GM23338 (cell line): ENCODE results near the gene OR1D5. TPM values are rescaled to one million over a fixed set of nuclear protein-coding genes. Genes with fewer than 3 reads are reported as not detected.

Source experiments
- CREB1 ChIP-seq: fragments of 250-450 bp; sonication (Bioruptor Pico); IDR thresholded peaks from 2 replicates; pipeline ENCODE4 v1.5.0; 2020; ENCODE audit warnings: low read depth, mild to moderate bottlenecking, moderate library complexity
- EZH2 ChIP-seq: fragments of 200-600 bp; sonication (generic); IDR thresholded peaks from one replicate; pipeline ENCODE4 v1.8.0; 2017; ENCODE audit warnings: antibody characterized with exemption, mild to moderate bottlenecking, low read depth; ENCODE audit not compliant: unreplicated experiment
- EZH2phosphoT487 ChIP-seq: fragments of 200-600 bp; sonication (generic); IDR thresholded peaks from one replicate; pipeline ENCODE4 v1.8.1; 2018; ENCODE audit warnings: antibody characterized with exemption; ENCODE audit not compliant: unreplicated experiment
- JUNB ChIP-seq: IDR thresholded peaks from one replicate; pipeline ENCODE4 v1.6.1; 2016; ENCODE audit warnings: antibody characterized with exemption; ENCODE audit not compliant: unreplicated experiment
- NANOG ChIP-seq: IDR thresholded peaks from 2 replicates; pipeline ENCODE4 v1.6.1; 2016; ENCODE audit warnings: antibody characterized with exemption, borderline replicate concordance
- POLR2AphosphoS5 ChIP-seq: IDR thresholded peaks from 2 replicates; pipeline ENCODE4 v1.6.1; 2016; ENCODE audit warnings: antibody characterized with exemption, low read depth
- STAT1 ChIP-seq: IDR thresholded peaks from one replicate; pipeline ENCODE4 v1.6.1; 2016; ENCODE audit warnings: antibody characterized with exemption; ENCODE audit not compliant: unreplicated experiment
- ZNF114 ChIP-seq: fragments of 250-450 bp; sonication (Bioruptor Pico); IDR thresholded peaks from 2 replicates; pipeline ENCODE4 v1.5.0; 2020; ENCODE audit warnings: mild to moderate bottlenecking, moderate library complexity
- ZNF331 ChIP-seq: fragments of 250-450 bp; sonication (Bioruptor Pico); IDR thresholded peaks from 2 replicates; pipeline ENCODE4 v1.5.0; 2020; ENCODE audit warnings: low read depth, mild to moderate bottlenecking, moderate library complexity
- polyA plus RNA-seq: library from polyadenylated mRNA; unstranded; fragments of >200 nt; fragmentation: Nextera tagmentation; extraction: Ambion mirVana; gene quantifications from 2 replicates; pipeline ENCODE4 v1.2.1, GENCODE V29; 2016
- total RNA-seq: library from RNA; depleted of rRNA; stranded (reverse); fragments of >200 nt; shearing (Covaris generic); gene quantifications from 2 replicates; pipeline ENCODE4 v1.2.3, GENCODE V29; 2014
- TF ChIP-seq, protein P1 (sequence below): fragments of 250-450 bp; sonication (Bioruptor Pico); IDR thresholded peaks from 2 replicates; pipeline ENCODE4 v1.5.0; 2020; ENCODE audit warnings: mild to moderate bottlenecking, moderate library complexity
- TF ChIP-seq, protein P2 (sequence below): IDR thresholded peaks from 2 replicates; pipeline ENCODE4 v1.6.1; 2016; ENCODE audit warnings: antibody characterized with exemption
- TF ChIP-seq, protein P3 (sequence below): IDR thresholded peaks from one replicate; pipeline ENCODE4 v1.6.1; 2018; ENCODE audit warnings: antibody characterized with exemption; ENCODE audit not compliant: unreplicated experiment

The OR1D5 gene
- total and polyA plus RNA-seq, 2 experiments from 2014 or later, result not detected

DNA sequence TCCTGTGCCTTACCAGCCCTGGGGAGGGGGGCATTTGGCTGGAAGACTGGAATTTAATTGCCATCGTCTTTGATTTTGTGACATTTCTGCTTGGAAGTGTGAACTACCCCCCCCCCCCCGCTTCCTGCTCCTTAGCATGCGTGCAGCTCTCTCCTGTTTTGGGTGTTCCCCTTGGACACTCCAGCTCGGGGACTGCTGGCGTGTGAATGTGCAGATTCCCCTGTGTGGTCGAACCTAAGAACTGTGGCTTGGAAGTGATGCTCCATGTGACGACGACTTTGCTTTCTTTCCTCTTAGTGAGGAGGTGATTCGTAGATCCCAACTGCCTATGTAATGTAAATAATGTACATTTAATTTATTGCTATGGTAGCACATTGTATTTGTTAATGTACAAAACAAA is 26.1 kb downstream of the OR1D5 start (continued):
- TF ChIP-seq, protein P1, sequence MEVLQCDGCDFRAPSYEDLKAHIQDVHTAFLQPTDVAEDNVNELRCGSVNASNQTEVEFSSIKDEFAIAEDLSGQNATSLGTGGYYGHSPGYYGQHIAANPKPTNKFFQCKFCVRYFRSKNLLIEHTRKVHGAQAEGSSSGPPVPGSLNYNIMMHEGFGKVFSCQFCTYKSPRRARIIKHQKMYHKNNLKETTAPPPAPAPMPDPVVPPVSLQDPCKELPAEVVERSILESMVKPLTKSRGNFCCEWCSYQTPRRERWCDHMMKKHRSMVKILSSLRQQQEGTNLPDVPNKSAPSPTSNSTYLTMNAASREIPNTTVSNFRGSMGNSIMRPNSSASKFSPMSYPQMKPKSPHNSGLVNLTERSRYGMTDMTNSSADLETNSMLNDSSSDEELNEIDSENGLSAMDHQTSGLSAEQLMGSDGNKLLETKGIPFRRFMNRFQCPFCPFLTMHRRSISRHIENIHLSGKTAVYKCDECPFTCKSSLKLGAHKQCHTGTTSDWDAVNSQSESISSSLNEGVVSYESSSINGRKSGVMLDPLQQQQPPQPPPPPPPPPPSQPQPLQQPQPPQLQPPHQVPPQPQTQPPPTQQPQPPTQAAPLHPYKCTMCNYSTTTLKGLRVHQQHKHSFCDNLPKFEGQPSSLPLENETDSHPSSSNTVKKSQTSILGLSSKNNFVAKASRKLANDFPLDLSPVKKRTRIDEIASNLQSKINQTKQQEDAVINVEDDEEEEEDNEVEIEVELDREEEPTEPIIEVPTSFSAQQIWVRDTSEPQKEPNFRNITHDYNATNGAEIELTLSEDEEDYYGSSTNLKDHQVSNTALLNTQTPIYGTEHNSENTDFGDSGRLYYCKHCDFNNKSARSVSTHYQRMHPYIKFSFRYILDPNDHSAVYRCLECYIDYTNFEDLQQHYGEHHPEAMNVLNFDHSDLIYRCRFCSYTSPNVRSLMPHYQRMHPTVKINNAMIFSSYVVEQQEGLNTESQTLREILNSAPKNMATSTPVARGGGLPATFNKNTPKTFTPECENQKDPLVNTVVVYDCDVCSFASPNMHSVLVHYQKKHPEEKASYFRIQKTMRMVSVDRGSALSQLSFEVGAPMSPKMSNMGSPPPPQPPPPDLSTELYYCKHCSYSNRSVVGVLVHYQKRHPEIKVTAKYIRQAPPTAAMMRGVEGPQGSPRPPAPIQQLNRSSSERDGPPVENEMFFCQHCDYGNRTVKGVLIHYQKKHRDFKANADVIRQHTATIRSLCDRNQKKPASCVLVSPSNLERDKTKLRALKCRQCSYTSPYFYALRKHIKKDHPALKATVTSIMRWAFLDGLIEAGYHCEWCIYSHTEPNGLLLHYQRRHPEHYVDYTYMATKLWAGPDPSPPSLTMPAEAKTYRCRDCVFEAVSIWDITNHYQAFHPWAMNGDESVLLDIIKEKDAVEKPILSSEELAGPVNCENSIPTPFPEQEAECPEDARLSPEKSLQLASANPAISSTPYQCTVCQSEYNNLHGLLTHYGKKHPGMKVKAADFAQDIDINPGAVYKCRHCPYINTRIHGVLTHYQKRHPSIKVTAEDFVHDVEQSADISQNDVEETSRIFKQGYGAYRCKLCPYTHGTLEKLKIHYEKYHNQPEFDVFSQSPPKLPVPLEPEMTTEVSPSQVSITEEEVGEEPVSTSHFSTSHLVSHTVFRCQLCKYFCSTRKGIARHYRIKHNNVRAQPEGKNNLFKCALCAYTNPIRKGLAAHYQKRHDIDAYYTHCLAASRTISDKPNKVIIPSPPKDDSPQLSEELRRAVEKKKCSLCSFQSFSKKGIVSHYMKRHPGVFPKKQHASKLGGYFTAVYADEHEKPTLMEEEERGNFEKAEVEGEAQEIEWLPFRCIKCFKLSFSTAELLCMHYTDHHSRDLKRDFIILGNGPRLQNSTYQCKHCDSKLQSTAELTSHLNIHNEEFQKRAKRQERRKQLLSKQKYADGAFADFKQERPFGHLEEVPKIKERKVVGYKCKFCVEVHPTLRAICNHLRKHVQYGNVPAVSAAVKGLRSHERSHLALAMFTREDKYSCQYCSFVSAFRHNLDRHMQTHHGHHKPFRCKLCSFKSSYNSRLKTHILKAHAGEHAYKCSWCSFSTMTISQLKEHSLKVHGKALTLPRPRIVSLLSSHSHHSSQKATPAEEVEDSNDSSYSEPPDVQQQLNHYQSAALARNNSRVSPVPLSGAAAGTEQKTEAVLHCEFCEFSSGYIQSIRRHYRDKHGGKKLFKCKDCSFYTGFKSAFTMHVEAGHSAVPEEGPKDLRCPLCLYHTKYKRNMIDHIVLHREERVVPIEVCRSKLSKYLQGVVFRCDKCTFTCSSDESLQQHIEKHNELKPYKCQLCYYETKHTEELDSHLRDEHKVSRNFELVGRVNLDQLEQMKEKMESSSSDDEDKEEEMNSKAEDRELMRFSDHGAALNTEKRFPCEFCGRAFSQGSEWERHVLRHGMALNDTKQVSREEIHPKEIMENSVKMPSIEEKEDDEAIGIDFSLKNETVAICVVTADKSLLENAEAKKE (CRISPR knock-in tag), result no peak
- no peak for TF ChIP-seq EZH2
- no peak for TF ChIP-seq JUNB
- no peak for TF ChIP-seq CREB1 (CRISPR knock-in tag)
- TF ChIP-seq, protein P2, sequence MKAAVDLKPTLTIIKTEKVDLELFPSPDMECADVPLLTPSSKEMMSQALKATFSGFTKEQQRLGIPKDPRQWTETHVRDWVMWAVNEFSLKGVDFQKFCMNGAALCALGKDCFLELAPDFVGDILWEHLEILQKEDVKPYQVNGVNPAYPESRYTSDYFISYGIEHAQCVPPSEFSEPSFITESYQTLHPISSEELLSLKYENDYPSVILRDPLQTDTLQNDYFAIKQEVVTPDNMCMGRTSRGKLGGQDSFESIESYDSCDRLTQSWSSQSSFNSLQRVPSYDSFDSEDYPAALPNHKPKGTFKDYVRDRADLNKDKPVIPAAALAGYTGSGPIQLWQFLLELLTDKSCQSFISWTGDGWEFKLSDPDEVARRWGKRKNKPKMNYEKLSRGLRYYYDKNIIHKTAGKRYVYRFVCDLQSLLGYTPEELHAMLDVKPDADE, result no peak
- TF ChIP-seq ZNF331 (CRISPR knock-in tag), result no peak
- TF ChIP-seq ZNF114, result no peak
- TF ChIP-seq STAT1, result no peak
- no peak for TF ChIP-seq EZH2phosphoT487
- no peak for TF ChIP-seq NANOG
- TF ChIP-seq, protein P3, sequence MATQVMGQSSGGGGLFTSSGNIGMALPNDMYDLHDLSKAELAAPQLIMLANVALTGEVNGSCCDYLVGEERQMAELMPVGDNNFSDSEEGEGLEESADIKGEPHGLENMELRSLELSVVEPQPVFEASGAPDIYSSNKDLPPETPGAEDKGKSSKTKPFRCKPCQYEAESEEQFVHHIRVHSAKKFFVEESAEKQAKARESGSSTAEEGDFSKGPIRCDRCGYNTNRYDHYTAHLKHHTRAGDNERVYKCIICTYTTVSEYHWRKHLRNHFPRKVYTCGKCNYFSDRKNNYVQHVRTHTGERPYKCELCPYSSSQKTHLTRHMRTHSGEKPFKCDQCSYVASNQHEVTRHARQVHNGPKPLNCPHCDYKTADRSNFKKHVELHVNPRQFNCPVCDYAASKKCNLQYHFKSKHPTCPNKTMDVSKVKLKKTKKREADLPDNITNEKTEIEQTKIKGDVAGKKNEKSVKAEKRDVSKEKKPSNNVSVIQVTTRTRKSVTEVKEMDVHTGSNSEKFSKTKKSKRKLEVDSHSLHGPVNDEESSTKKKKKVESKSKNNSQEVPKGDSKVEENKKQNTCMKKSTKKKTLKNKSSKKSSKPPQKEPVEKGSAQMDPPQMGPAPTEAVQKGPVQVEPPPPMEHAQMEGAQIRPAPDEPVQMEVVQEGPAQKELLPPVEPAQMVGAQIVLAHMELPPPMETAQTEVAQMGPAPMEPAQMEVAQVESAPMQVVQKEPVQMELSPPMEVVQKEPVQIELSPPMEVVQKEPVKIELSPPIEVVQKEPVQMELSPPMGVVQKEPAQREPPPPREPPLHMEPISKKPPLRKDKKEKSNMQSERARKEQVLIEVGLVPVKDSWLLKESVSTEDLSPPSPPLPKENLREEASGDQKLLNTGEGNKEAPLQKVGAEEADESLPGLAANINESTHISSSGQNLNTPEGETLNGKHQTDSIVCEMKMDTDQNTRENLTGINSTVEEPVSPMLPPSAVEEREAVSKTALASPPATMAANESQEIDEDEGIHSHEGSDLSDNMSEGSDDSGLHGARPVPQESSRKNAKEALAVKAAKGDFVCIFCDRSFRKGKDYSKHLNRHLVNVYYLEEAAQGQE, result no peak
- no peak for TF ChIP-seq POLR2AphosphoS5
